Heart left ventricle (tissue), 16 donors: ENCODE results near the gene TRAPPC5. TPM values are rescaled to one million over a fixed set of nuclear protein-coding genes. Genes with fewer than 3 reads are reported as not detected.

Source experiments
- ATAC-seq, 4 donors: fragments of 200-7000 bp; cut with Tn5 transposase; one replicate each; pipeline ENCODE4 v1.9.1; 2020 to 2022; ENCODE audit warnings: moderate library complexity in 4 of 4, mild to moderate bottlenecking in 3 of 4, moderate number of reproducible peaks in 1 of 4
- DNase-seq, 5 donors: peaks; one replicate each; pipeline ENCODE4 v3.0.0-alpha.2; 2020
- H3K27ac ChIP-seq, 12 donors: fragments of 200-600 bp; sonication (generic) in 4 of 12; one replicate each; pipeline versions ENCODE4 v1.5.0 to v1.8.0; 2016 to 2022; ENCODE audit warnings: mild to moderate bottlenecking in 2 of 12
- H3K27me3 ChIP-seq, 9 donors: fragments of 200-600 bp; sonication (generic) in 2 of 9; one replicate each; pipeline versions ENCODE4 v1.5.1 to v1.8.0; 2016 to 2022; ENCODE audit warnings: mild to moderate bottlenecking in 3 of 9
- H3K36me3 ChIP-seq, 9 donors: fragments of 200-600 bp; sonication (generic) in 2 of 9; one replicate each; pipeline versions ENCODE4 v1.5.0 to v1.8.0; 2018 to 2022; ENCODE audit warnings: mild to moderate bottlenecking in 2 of 9
- H3K4me1 ChIP-seq, 12 donors: fragments of 200-600 bp; sonication (generic) in 4 of 12; one replicate each; pipeline versions ENCODE4 v1.5.0 to v1.8.0; 2016 to 2022; ENCODE audit warnings: mild to moderate bottlenecking in 3 of 12
- H3K4me3 ChIP-seq, 12 donors: fragments of 200-600 bp; sonication (generic) in 4 of 12; one replicate each; pipeline versions ENCODE4 v1.5.0 to v1.8.0; 2017 to 2022; ENCODE audit warnings: mild to moderate bottlenecking in 9 of 12, moderate library complexity in 4 of 12
- H3K9me3 ChIP-seq, 12 donors: fragments of 200-600 bp; sonication (generic) in 4 of 12; one replicate each; pipeline versions ENCODE4 v1.5.0 to v1.8.0; 2016 to 2022; ENCODE audit warnings: mild to moderate bottlenecking in 1 of 12
- POLR2A ChIP-seq, 2 donors: fragments of 450-650 bp; IDR thresholded peaks; one replicate each; pipeline ENCODE4 v1.6.1; 2017; ENCODE audit warnings: antibody characterized with exemption in 2 of 2, mild to moderate bottlenecking in 2 of 2, moderate library complexity in 2 of 2
- WGBS, 4 donors: extraction: QIAGEN DNeasy Blood & Tissue Kit in 2 of 4; methylation state at CpG; one replicate each; pipeline versions ENCODE4 v1.1.5 to v1.1.7; 2013 to 2018; 5-methylcytosine and 5-hydroxymethylcytosine counted together
- intact Hi-C, 10 donors: fragments of 100-400 bp; cut with DNase I; formaldehyde crosslinking; loops; one replicate each; pipeline versions ENCODE4 v1.11.1 to v1.14.2; 2022
- polyA plus RNA-seq, 2 donors: library from polyadenylated mRNA; stranded (reverse); fragments of 200-250 nt; gene quantifications; one replicate each; pipeline ENCODE4 v1.2.3, GENCODE V29; 2013
- total RNA-seq, 9 donors: library from RNA; depleted of rRNA in 2 of 9; stranded (reverse); fragments of >200 nt in 2 of 9; fragmentation: NEBNext Ultra II Directional in 3 of 9; extraction: Animal tissue kit (Norgen Biotek cat#: 25700) in 3 of 9; gene quantifications; one replicate each; pipeline versions ENCODE4 v1.1.0 to v1.2.4, GENCODE V29; 2016 to 2023
- TF ChIP-seq, protein P1 (sequence below), 12 donors: fragments of 200-600 bp; sonication (generic) in 4 of 12; IDR thresholded peaks; one replicate each; pipeline versions ENCODE4 v1.5.0 to v1.8.0; 2018 to 2022; ENCODE audit warnings: antibody characterized with exemption in 12 of 12, mild to moderate bottlenecking in 5 of 12
- donor health status: ischemic (EF 13 %, LVEDD 7.1; RV severe dilation, severe dysfunction).
- donor health status: healthy with polysubstance abuse.
- donor health status: DM: no; HTN: yes; CAD: no.
- donor health status: DM: no; HTN: no; CAD: no.
- donor health status: ischemic (EF 25% LVEDD 6.9; RV normal size, moderate dysfunction).
- donor health status: ischemic (EF 25% LVEDD 5.7; RV mildly dilated, moderate dysfunction).
- donor health status: healthy.
- donor health status: DM: yes; HTN: yes; CAD: no.
- donor health status: ischemic (EF 35%, LVEDD 5.7; RV mildly dilated, moderate dysfunction).
- donor health status: nonischemic (EF 11% LVEDD 7.7; RV severe dilation, severe dysfunction).
- donor health status: DM: yes; HTN: yes; CAD: no.
- donor health status: PGD.
- donor health status: ischemic (EF 29% LVEDD 5.4; RV normal size, mild dysfunction).
- donor health status: nonischemic (EF 23%, LVEDD 6.1; RV moderate dilation, normal function).

Gene TRAPPC5
- total and polyA plus RNA-seq, 11 donors = 60.1 to 170 (median 96.9) TPM

DNA sequence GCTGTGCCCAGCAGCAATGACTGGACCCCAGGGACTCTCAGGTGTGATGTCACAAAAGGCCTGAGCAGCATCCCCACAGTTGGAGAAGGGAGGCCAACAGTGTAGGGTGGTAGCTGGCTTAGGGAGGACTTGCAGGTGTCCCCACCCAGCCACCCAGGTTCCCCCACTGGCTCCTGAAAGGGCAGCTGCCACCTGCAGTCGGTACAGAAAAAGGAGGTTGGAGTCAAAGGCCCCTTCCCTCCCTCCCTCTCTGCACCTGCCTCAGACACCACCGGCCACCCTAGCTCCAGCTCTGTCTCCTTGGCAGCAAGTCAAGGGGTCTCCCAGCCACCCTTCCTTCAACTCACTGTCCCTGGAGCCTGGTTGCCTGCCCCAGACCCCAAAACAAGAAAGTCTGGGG is 46.9 kb upstream of the TRAPPC5 start, which contains the start of gene PCP2:
TSS of gene PCP2 (minus strand) at position 22 of the 400 bp plus-strand sequence. CDS start 262 bp downstream, outside the sequence.
- WGBS, 4 donors = 37 to 65% (median 45%) methylated on average over 1 to 2 of the region's 2 CpGs; no CpG with 5 or more reads in 1 of the 4 donors
- TF ChIP-seq, protein P1, sequence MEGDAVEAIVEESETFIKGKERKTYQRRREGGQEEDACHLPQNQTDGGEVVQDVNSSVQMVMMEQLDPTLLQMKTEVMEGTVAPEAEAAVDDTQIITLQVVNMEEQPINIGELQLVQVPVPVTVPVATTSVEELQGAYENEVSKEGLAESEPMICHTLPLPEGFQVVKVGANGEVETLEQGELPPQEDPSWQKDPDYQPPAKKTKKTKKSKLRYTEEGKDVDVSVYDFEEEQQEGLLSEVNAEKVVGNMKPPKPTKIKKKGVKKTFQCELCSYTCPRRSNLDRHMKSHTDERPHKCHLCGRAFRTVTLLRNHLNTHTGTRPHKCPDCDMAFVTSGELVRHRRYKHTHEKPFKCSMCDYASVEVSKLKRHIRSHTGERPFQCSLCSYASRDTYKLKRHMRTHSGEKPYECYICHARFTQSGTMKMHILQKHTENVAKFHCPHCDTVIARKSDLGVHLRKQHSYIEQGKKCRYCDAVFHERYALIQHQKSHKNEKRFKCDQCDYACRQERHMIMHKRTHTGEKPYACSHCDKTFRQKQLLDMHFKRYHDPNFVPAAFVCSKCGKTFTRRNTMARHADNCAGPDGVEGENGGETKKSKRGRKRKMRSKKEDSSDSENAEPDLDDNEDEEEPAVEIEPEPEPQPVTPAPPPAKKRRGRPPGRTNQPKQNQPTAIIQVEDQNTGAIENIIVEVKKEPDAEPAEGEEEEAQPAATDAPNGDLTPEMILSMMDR (IDR thresholded peaks at IDR 0.05) = no peak
- TF ChIP-seq POLR2A (IDR thresholded peaks at IDR 0.05) = no peak
- Histone ChIP-seq H3K36me3 (peaks cover 0 to 12% (median 0%) of the 10 kb centered on the region in 9 donors), H3K4me1 (peaks cover 3 to 47% (median 13%) of the 10 kb centered on the region in 12 donors), H3K27me3 (peaks cover 2 to 33% (median 16%) of the 10 kb centered on the region in 9 donors), H3K4me3 (no peak within 1 kb of the TSS), H3K9me3 (no peaks in the 10 kb centered on the region), H3K27ac (no peak within 1 kb of the TSS)
- no peak for DNase-seq
- no peak for ATAC-seq
- intact Hi-C loops = no loop called here

DNA sequence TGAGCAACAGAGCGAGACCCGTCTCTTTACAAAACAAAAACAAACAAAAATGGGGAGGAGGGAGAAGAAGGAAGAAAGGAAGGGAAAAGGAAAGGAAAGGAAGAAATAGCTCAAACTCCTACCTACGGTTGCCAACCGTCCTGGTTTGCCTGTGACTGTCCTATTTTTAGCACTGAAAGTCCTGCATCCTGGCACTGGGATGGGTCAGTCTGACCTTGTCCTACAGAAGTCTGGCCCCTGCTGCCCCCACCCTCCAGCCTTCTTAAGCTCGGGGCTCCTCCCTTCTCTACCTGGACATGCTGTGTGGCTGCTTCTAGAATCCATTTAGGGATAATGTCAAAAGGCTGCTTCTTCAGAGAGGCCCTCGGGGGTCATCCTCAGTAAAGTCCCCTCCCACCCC is 45.0 kb upstream of the TRAPPC5 start:
- Histone ChIP-seq H3K4me3 (no peak overlapping the region), H3K27ac (no peak overlapping the region), H3K4me1 (peaks cover 0 to 36% (median 5%) of the 10 kb centered on the region in 12 donors), H3K9me3 (no peaks in the 10 kb centered on the region), H3K36me3 (peaks cover 0 to 12% (median 0%) of the 10 kb centered on the region in 9 donors), H3K27me3 (peaks cover 2 to 38% (median 17%) of the 10 kb centered on the region in 9 donors)
- no peak for DNase-seq
- no peak for TF ChIP-seq POLR2A (IDR thresholded peaks at IDR 0.05)
- TF ChIP-seq, protein P1 (IDR thresholded peaks at IDR 0.05) = no peak
- intact Hi-C loops = no loop called here
- WGBS, 4 donors = 34 to 49% (median 40%) methylated on average over 6 of the region's 6 CpGs
- peak in 1 of 4 donors; percentile 25 for ATAC-seq

DNA sequence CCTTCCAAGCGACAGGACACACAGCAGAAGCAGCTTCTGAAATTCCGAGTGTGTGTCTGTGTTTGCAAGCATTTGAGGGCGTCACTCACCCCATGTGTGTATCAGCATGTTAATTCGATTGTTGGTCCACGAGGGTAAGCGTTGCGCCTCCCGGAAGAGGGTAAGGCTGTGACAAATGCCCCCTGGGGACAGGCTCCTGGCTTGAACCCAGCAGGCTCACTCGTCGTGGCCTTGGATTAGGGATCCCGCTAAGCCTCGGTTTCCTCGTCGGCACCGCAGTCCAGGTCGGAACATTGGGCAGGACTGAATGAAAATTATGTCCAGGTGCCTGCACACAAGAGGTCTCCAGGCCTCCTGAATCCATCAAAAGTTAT is 44.3 kb upstream of the TRAPPC5 start:
- peaks cover 2 to 38% (median 17%) of the 10 kb centered on the region in 9 donors for H3K27me3 ChIP-seq
- peak overlapping the region in 5 of 12 donors; percentile 35 to 75 (median 42) for H3K4me3 ChIP-seq

GRCh38 chr19:7636691-7637373 is 43.8 kb upstream of the TRAPPC5 start, which contains the start of gene STXBP2:
Gene STXBP2, plus strand, starts transcription at chr19:7637110. Its CDS starts 40 bp downstream, at chr19:7637150.
- Histone ChIP-seq H3K27me3 (peaks cover 2 to 38% (median 17%) of the 10 kb centered on the region in 9 donors), H3K4me3 (peak within 1 kb of the TSS; percentile 9 to 75 (median 36)), H3K27ac (peak within 1 kb of the TSS in 6 of 12 donors; percentile 6 to 90 (median 28)), H3K36me3 (peaks cover 0 to 10% (median 0%) of the 10 kb centered on the region in 9 donors), H3K9me3 (no peaks in the 10 kb centered on the region), H3K4me1 (peaks cover 0 to 27% (median 0%) of the 10 kb centered on the region in 12 donors)
- peak in 3 of 4 donors; percentile 63 to 72 (median 66) for ATAC-seq
- DNase-seq = peak in 4 of 5 donors; percentile 3 to 87 (median 58)
- WGBS, 4 donors = 2 to 17% (median 6%) methylated on average over 1 to 61 of the region's 61 CpGs
- TF ChIP-seq POLR2A (IDR thresholded peaks at IDR 0.05) = no peak
- TF ChIP-seq, protein P1 (IDR thresholded peaks at IDR 0.05) = no peak
- intact Hi-C loops = no loop called here

More for the DNA sequence above, 44.3 kb upstream of the TRAPPC5 start:
- Histone ChIP-seq H3K4me1 (peaks cover 0 to 29% (median 0%) of the 10 kb centered on the region in 12 donors), H3K27ac (peak overlapping the region in 1 of 12 donors; percentile 90), H3K9me3 (no peaks in the 10 kb centered on the region), H3K36me3 (peaks cover 0 to 12% (median 0%) of the 10 kb centered on the region in 9 donors)
- TF ChIP-seq, protein P1 (IDR thresholded peaks at IDR 0.05) = no peak
- no peak for TF ChIP-seq POLR2A (IDR thresholded peaks at IDR 0.05)
- DNase-seq = peak in 2 of 5 donors; percentile 9 to 49
- intact Hi-C loops = no loop called here
- ATAC-seq = no peak
- WGBS, 4 donors = 61 to 71% (median 67%) methylated on average over 7 to 16 of the region's 16 CpGs
